Calu3 (cell line): ENCODE results near the gene IBA57. TPM values are rescaled to one million over a fixed set of nuclear protein-coding genes. Genes with fewer than 3 reads are reported as not detected.

Source experiments
- BruUV-seq: library from RNA; stranded (reverse); fragments of 400-500 nt; replicated peaks from 2 replicates; lab custom pipeline; 2021; lab: Mats Ljungman, UMichigan
- CTCF ChIA-PET: fragments of 300-600 bp; sonication (Branson Sonifier 250); formaldehyde crosslinking; loops from one replicate; lab custom pipeline; 2022; ENCODE audit warnings: antibody characterized with exemption; lab: Charles Lee
- DNase-seq: peaks from one replicate; pipeline ENCODE4 v3.0.0; 2022
- H3K27ac Mint-ChIP-seq: one replicate; pipeline ENCODE4 v1.8.0; 2022; ENCODE audit warnings: mixed read lengths; ENCODE audit not compliant: unreplicated experiment
- H3K27me3 Mint-ChIP-seq: one replicate; pipeline ENCODE4 v1.8.0; 2022; ENCODE audit warnings: mixed read lengths; ENCODE audit not compliant: unreplicated experiment
- H3K36me3 Mint-ChIP-seq: one replicate; pipeline ENCODE4 v1.8.0; 2022; ENCODE audit warnings: mild to moderate bottlenecking, moderate library complexity, mixed read lengths; ENCODE audit not compliant: insufficient read depth, unreplicated experiment
- H3K4me1 Mint-ChIP-seq: one replicate; pipeline ENCODE4 v1.8.0; 2022; ENCODE audit warnings: mild to moderate bottlenecking, low read depth, mixed read lengths; ENCODE audit not compliant: unreplicated experiment
- H3K4me3 Mint-ChIP-seq: one replicate; pipeline ENCODE4 v1.8.0; 2022; ENCODE audit warnings: mild to moderate bottlenecking, low read depth, moderate library complexity, mixed read lengths; ENCODE audit not compliant: unreplicated experiment
- H3K9me3 Mint-ChIP-seq: one replicate; pipeline ENCODE4 v1.8.0; 2022; ENCODE audit warnings: low read depth, mixed read lengths; ENCODE audit not compliant: unreplicated experiment
- CTCF ChIP-seq: fragments of 200-600 bp; IDR thresholded peaks from one replicate; pipeline ENCODE4 v1.8.0; 2022; ENCODE audit warnings: antibody characterized with exemption; ENCODE audit not compliant: unreplicated experiment
- intact Hi-C: fragments of 100-400 bp; cut with micrococcal nuclease; formaldehyde crosslinking; loops from one replicate; pipeline ENCODE4 v1.10.0; 2022; ENCODE audit not compliant: unreplicated experiment
- total RNA-seq: library from RNA; stranded (reverse); gene quantifications from 2 replicates; pipeline ENCODE4 v1.2.3, GENCODE V29; 2022

Gene IBA57
- total RNA-seq, 1 experiment from 2014 or later: 9.2 TPM

- no peaks in the 10 kb centered on the region for H3K9me3 Mint-ChIP-seq
- H3K27me3 Mint-ChIP-seq: no peaks in the 10 kb centered on the region
- no TSS peak for BruUV-seq
- H3K4me1 Mint-ChIP-seq: peaks cover 6% of the 10 kb centered on the region
- H3K36me3 Mint-ChIP-seq: peaks cover 44% of the 10 kb centered on the region
- no peak overlapping the region for H3K4me3 Mint-ChIP-seq
- no peak for TF ChIP-seq CTCF
- no peak for DNase-seq
- CTCF ChIA-PET: interaction anchor here (0.5 kb wide), 1 partner anchor 20 kb away, joined by 4 read pairs; no protein-coding TSS in a partner anchor
- no peak overlapping the region for H3K27ac Mint-ChIP-seq
- intact Hi-C loops: no loop called here
These were observed 15.0 kb upstream of the IBA57 start for GRCh38 chr1:228150461-228151179.

- BruUV-seq: no TSS peak
- intact Hi-C loops: no loop called here
- no peak overlapping the region for H3K27ac Mint-ChIP-seq
- no peaks in the 10 kb centered on the region for H3K9me3 Mint-ChIP-seq
- H3K4me3 Mint-ChIP-seq: no peak overlapping the region
- TF ChIP-seq CTCF: no peak
- CTCF ChIA-PET: interaction anchor here (1.3 kb wide), 2 partner anchors 14 to 15 kb away, joined by 3 read pairs; partner anchors contain the start of gene IBA57
- H3K4me1 Mint-ChIP-seq: peaks cover 6% of the 10 kb centered on the region
- DNase-seq: no peak
- no peaks in the 10 kb centered on the region for H3K27me3 Mint-ChIP-seq
- H3K36me3 Mint-ChIP-seq: peaks cover 44% of the 10 kb centered on the region
These were observed 14.3 kb upstream of the IBA57 start for GRCh38 chr1:228151180-228151925.

- no TSS peak for BruUV-seq
- intact Hi-C loops: no loop called here
- no peak overlapping the region for H3K4me3 Mint-ChIP-seq
- no peaks in the 10 kb centered on the region for H3K9me3 Mint-ChIP-seq
- no peak for TF ChIP-seq CTCF
- no peak for DNase-seq
- H3K36me3 Mint-ChIP-seq: peaks cover 38% of the 10 kb centered on the region
- H3K27me3 Mint-ChIP-seq: no peaks in the 10 kb centered on the region
- CTCF ChIA-PET: interaction anchor here (1.3 kb wide), 2 partner anchors 13 to 16 kb away, joined by 3 read pairs; partner anchors contain the start of gene IBA57
- peaks cover 6% of the 10 kb centered on the region for H3K4me1 Mint-ChIP-seq
- H3K27ac Mint-ChIP-seq: peak overlapping the region; percentile 23
These were observed 13.3 kb upstream of the IBA57 start for GRCh38 chr1:228152097-228152917.

- peak overlapping the region; percentile 23 for H3K27ac Mint-ChIP-seq
- intact Hi-C loops: no loop called here
- no peaks in the 10 kb centered on the region for H3K27me3 Mint-ChIP-seq
- H3K36me3 Mint-ChIP-seq: peaks cover 32% of the 10 kb centered on the region
- TF ChIP-seq CTCF: no peak
- no peak for DNase-seq
- no peaks in the 10 kb centered on the region for H3K9me3 Mint-ChIP-seq
- CTCF ChIA-PET: interaction anchor here (1.0 kb wide), 1 partner anchor 11 kb away, joined by 3 read pairs; no protein-coding TSS in a partner anchor
- no TSS peak for BruUV-seq
- peaks cover 6% of the 10 kb centered on the region for H3K4me1 Mint-ChIP-seq
- H3K4me3 Mint-ChIP-seq: no peak overlapping the region
These were observed 12.7 kb upstream of the IBA57 start for GRCh38 chr1:228152918-228153258.
